ENCODE results near the gene MTMR4. TPM values are rescaled to one million over a fixed set of nuclear protein-coding genes. Genes with fewer than 3 reads are reported as not detected.

Gene MTMR4
- total RNA-seq, 4 donors from 2014 or later = 35.4 to 73.7 (median 39.1) TPM

GRCh38 chr17:58517378-58517927 lies 3.0 kb upstream of the MTMR4 start:
- TF ChIP-seq EP300 (IDR thresholded peaks at IDR 0.05) (no peak), CTCF (IDR thresholded peaks at IDR 0.05) (no peak), POLR2A (IDR thresholded peaks at IDR 0.05) (peak; percentile 39)
- DNase-seq (ENCODE audit: low spot score in 2 of 2) = no peak
- Histone ChIP-seq H3K4me1 (peaks cover 0 to 66% (median 30%) of the 10 kb centered on the region in 4 donors), H3K27me3 (no peaks in the 10 kb centered on the region), H3K9me3 (no peaks in the 10 kb centered on the region), H3K36me3 (peaks cover 0 to 5% (median 0%) of the 10 kb centered on the region in 3 donors), H3K27ac (peak overlapping the region; percentile 97 to 99 (median 97)), H3K4me3 (peak overlapping the region; percentile 64 to 85 (median 66))
- WGBS, 2 donors = 0 to 1% methylated on average over 15 to 23 of the region's 27 CpGs

GRCh38 chr17:58516644-58517377 lies 2.4 kb upstream of the MTMR4 start:
- Histone ChIP-seq H3K4me3 (peak overlapping the region; percentile 64 to 85 (median 66)), H3K27ac (peak overlapping the region; percentile 97 to 99 (median 97)), H3K27me3 (no peaks in the 10 kb centered on the region), H3K36me3 (peaks cover 0 to 12% (median 0%) of the 10 kb centered on the region in 3 donors), H3K9me3 (no peaks in the 10 kb centered on the region), H3K4me1 (peaks cover 0 to 69% (median 30%) of the 10 kb centered on the region in 4 donors)
- 63 to 65% methylated on average over 2 of the region's 2 CpGs for WGBS, 2 donors
- no peak for DNase-seq (ENCODE audit: low spot score in 2 of 2)
- TF ChIP-seq EP300 (IDR thresholded peaks at IDR 0.05) (no peak), CTCF (IDR thresholded peaks at IDR 0.05) (no peak), POLR2A (IDR thresholded peaks at IDR 0.05) (no peak)

GRCh38 chr17:58515286-58515685 lies 848 bp upstream of the MTMR4 start:
- no peaks in the 10 kb centered on the region for H3K27me3 ChIP-seq
- no peaks in the 10 kb centered on the region for H3K9me3 ChIP-seq
- H3K4me1 ChIP-seq = peaks cover 0 to 64% (median 30%) of the 10 kb centered on the region in 4 donors
- peak overlapping the region; percentile 66 to 99 (median 80) for H3K27ac ChIP-seq
- WGBS, 2 donors = 61 to 62% methylated on average over 2 of the region's 2 CpGs
- TF ChIP-seq POLR2A (IDR thresholded peaks at IDR 0.05) (no peak), EP300 (IDR thresholded peaks at IDR 0.05) (no peak), CTCF (IDR thresholded peaks at IDR 0.05) (no peak)
- H3K4me3 ChIP-seq = no peak overlapping the region
- DNase-seq (ENCODE audit: low spot score in 2 of 2) = no peak
- peaks cover 0 to 27% (median 10%) of the 10 kb centered on the region in 3 donors for H3K36me3 ChIP-seq

- peaks cover 0 to 32% (median 10%) of the 10 kb centered on the region in 3 donors for H3K36me3 ChIP-seq
- TF ChIP-seq EP300 (IDR thresholded peaks at IDR 0.05) (no peak), CTCF (IDR thresholded peaks at IDR 0.05) (no peak), POLR2A (IDR thresholded peaks at IDR 0.05) (no peak)
- H3K9me3 ChIP-seq = no peaks in the 10 kb centered on the region
- H3K4me1 ChIP-seq = peaks cover 0 to 59% (median 30%) of the 10 kb centered on the region in 4 donors
- H3K27ac ChIP-seq = peak overlapping the region; percentile 66 to 99 (median 80)
- WGBS, 2 donors = 19 to 22% methylated on average over 11 of the region's 11 CpGs
- H3K4me3 ChIP-seq = peak overlapping the region; percentile 63 to 83 (median 69)
- H3K27me3 ChIP-seq = no peaks in the 10 kb centered on the region
- no peak for DNase-seq (ENCODE audit: low spot score in 2 of 2)
Measured at GRCh38 chr17:58514770-58515157, 326 bp upstream of the MTMR4 start.

All from tibial nerve (tissue), 4 donors.